DMS79 (cell line): ENCODE measurements around the gene TBX18.

Source experiments
- DNase-seq: peaks from one replicate; lab custom pipeline; 2025; lab: John Stamatoyannopoulos, UW

Gene TBX18

DNA sequence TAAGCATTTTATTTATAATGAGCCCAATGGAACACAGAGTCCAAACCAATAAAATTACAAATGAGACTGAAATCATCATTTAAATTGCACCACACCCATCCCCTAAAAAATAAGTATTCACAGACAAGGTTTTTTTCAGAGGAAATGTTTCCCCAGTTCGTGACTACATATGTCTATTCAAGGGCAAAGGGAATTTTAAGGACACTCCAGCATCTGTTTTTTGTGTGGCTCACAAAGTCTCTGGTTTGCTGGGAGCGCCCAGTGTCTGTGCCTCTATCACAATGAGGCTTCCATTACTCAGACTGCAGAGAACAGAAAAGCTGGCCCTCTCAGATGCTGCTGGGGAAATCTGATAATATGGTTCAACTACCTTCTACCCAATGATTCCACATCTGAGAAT, 16.0 kb downstream of the TBX18 start:
- DNase-seq = no peak

- no peak for DNase-seq
Observed at GRCh38 chr6:84743616-84744015, 20.8 kb downstream of the TBX18 start.

DNA sequence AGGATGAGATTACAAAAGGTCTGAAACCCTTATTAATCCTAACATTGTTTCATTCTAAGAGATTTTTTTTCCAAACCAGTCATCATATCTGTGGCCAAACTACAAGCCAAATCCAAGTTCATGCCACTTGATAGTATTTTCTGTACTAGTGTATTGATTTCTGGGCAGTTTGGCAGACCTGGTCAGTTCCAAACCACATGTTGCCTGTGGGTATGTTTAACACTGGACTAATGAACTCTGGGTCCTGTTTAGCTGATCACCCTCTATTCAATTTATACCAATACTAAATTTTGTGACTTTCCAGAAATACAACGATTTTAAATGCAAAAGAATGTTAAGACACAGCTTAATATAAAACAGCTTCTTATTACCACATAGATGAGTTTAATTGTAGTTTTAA, 24.0 kb downstream of the TBX18 start:
- DNase-seq = no peak

DNA sequence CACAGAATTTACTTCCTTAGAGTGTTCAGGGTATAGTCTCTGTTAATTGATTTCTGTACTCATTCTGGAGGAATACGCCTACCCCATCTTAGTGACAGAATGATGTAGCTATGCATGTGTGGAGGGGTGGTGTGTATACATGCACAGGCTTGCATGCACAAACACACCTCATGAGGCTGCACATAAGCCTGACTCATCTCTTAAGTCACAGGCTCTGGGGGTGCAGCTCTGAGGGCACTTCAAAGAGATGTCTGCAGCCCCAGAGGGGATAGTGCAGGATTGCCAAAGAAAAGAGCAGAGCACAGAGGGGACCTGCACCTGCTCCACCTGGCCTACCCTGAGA, 24.6 kb downstream of the TBX18 start:
- no peak for DNase-seq

DNA sequence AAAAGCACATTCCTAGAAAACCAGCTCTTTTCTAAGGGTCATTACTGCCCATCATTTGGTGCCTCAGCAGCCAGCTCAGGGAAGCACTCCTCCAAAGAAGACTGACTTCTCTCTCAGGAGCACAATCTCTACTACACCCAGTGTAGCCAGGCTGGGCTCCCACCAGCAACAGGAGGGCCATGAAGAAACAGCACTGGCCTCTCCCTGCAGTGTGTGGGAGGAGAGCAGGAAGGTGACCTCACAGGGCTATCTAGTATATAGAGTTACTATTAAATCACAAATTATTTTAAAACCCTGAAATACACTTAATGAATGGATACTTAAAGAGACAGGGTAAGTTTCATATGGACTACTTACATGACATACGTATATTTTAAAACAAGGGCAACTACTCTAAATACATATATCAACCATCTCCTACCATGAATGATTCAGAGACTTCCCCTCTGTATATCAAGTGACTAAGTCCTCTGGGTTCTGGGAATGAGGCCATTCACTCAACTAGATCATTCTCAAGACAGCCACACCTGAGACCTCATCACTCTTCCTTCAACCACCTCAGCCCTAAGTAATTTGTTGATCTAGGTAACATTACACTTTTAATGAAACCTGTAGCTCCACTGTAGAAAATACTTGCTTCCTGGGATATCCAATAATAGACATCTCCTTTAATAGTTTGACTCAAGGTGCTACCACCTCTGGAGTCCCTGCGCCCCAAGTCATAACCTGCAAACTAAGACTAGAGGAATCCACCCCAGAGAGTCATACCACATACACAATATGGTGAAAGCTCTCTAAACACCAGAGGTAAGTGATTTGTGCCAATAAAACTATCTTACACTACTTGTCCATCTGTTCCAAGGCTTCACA, 25.2 kb downstream of the TBX18 start:
- DNase-seq = no peak

GRCh38 chr6:84733889-84734288, 30.5 kb downstream of the TBX18 start:
- DNase-seq = no peak

DNA sequence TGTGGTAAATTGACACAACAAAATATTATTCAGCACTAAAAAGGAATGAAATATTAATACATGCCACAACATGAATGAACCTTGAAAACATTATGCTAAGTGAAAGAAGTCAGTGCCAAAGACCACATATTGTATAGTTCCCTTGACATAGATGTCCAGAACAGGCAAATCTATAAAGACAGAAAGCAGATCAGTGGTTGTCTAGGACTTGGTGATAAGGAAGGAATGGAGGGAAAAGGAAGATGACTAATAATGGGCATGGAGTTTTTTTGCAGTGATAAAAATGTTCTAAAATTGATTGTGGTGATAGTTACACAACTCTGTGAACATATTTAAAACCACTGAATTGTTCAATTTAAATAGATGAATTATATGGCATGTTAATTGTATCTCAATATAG, 32.5 kb downstream of the TBX18 start:
- no peak for DNase-seq

GRCh38 chr6:84731401-84731800, 33.0 kb downstream of the TBX18 start:
- no peak for DNase-seq

DNA sequence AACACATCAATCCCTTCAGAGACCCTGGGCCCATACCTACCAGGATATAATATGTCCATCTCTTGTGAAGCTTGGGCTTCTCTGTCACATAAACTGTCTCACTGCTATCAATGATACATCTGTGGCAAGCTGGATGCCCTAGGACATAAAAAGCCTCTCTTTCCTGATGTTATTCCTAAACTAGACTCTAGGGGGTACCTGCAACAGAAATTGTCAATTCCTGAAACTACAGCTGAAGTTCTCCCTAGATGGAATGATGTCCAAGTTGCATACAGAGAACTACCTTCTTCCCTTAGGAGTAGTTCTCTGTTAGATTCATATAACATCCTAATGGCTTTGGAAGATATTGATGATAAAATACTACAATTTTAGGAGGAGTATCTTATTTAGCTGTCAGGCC, 35.8 kb downstream of the TBX18 start:
- no peak for DNase-seq

GRCh38 chr6:84719152-84719551, 45.2 kb downstream of the TBX18 start:
- no peak for DNase-seq

DNA sequence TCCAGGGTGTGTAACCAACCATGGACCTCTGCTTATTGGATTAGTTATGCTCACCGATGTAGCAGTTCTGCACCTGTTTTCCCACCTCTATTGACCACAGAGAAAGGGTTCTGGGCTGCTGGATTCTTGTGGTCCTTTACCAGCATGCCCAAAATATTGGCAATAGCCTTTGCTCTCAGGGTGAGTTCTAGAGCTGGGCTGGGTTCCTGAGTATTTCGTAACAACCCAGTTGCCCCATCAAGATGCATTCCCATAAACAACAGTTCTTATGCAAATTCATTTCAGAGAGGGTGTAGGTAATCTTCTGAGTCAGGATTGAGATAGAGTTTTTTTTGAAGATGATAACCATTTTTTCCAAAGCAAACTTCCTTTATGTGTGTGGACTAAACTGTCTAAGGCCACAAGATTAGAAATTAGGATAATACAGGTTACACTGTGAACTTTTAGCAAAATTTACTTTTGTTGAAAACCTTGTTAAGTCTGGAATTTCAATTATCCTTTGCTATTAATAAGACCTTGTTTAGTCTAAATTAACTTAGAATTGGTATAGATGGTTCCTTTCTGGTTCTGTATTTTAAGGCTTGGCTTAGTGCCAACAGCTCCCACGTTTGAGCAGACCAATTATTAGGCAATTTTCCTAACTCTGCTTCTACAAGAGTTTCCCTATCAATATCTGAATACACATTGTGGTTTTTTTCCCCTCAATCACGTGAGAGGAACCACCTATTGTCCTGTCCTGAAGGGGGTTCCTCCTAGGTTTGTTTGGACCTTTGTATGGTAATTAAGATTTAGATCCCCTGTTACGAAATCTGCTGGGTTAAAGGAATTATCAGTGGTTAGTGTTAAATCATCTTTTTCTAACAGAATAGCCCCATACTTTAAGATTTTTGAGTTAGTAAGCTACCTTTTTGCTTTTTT, 46.1 kb downstream of the TBX18 start:
- DNase-seq = no peak

DNA sequence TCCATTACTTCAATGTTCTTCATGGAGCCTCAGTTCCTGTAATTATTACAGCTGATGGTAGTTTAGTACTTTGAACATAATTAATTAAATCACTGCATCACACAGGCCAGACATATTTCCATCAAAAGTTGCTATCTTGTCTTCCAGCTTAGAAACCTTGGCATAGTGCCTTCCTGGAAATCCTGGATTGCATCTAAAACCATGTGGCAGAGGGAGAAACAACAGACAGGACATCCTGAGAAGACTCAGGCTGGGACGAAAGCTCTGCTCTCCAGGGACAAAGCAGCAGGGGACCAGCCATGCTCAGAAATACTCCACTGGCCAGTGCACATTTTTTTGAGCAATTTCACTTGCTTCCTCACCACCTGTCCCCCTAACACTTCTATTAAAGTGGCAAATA, 55.3 kb downstream of the TBX18 start:
- no peak for DNase-seq

DNA sequence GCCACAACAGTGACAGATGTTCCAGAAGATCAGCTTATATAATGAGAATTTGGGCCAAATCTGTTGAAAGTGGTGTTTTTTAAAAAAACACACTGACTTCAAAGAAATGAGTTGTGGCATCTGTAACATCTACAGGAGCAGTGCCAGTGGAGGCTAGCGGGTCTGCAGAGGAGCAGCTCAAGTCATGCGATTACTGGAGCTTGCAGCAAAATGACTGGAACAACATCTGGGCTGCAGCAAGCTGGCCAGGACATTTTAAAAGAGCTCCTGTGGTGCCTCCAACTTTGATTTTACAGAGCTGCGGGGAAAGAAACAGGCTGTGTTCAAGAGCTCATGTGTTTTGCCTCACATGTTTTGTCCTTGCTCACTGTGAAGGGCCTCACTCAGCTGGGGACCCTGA, 57.2 kb downstream of the TBX18 start:
- DNase-seq = no peak

DNA sequence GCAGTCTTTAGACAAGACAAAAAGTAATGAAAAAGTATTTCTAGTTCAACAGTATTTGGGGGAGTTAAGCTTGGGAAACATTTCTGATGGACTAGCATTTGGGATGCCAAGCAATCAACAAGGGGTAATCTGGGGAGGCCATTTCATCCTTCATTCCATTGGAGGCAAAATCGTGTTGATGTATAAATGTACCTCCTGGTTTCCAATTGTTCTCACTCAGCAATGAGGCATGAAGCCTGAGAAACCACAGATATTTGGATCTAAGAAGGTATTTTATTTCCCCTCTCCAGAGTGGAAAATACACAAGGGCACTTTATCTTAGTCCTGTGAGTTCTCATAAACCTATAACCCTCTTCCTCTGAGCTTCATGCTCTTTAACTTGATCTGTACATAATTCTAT, 68.2 kb downstream of the TBX18 start:
- DNase-seq = no peak

DNA sequence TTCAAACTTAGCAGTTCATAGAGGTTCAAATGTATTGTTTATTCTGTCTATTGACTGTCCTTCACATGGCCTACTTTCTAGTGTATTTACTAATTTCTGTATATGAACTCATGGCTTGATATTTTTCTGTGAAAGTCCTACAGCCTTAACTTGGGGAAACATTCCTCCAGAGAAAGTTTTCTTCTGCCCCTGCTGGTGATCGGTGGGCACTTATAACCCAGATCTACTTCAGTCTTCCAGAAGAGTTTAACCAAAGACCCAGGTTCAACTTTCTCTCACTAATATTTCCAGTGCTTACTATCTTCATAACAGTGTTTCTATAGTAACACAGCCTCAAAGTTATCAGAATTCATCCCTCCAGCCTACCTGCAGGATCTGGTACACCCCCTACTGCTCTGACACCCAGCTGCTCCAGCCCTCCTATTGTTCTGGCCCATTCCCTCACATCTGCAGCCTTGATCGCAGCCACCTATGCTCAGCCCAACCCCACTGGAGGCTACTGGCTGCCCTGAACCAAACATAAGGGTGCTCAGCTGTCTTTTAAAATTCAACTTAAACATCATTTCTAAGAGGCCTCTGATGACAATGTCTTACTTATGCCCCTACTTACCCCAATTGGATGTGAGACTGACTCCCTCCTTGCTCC, 72.3 kb downstream of the TBX18 start:
- DNase-seq = no peak

DNA sequence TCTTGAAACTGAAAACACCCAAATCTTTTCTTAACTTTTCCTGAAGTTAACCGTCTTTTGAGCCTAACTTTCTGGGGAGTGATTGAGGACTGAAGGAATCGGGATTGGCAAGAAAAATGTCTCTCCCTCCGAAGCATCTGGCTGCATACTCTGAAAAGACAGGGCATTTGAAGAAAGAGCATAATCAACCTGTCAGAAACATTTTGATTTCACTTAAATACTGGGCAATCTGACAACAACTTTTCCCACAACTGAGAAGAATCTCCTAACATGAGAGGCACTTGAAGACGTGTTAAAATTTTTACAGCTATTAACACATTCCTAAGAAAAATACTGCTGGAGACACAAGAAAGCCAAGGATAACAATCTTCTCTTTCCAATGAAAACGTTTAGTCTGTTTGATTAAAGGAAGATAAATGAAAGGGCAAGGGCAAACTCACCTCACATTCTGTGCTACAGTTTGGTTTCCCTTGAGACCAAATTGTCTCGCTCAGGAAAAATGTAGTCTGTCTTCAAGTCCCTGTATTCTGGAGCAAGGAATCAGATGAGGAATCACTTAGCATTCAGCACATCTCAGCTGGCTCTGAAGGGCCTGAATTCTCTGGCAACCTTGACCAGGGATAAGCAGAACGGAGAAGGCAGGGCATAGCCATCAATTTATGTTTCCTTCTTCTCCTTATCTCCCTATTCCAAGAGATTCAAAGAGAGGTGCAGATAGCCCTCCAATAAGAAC, 76.1 kb downstream of the TBX18 start:
- DNase-seq = no peak

DNA sequence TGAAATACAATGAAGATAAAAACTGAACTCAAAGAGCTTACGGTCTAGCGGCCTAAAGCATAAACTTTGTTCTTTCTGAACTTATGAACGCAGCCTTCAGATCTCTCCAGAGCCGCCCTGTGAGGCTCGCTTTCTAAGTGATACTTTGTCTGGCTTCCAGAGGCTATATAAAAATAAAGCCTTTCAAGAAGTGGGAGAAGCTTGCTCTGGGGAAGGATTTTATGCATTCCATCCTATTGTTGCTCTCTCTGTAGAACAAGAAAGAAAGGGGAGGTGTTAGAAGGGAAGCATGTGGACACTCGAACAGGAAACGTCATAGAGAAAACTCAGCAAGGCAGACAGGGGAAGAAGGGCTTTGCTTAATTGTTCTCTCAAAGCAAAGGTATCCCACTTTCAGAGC, 77.0 kb downstream of the TBX18 start:
- no peak for DNase-seq

DNA sequence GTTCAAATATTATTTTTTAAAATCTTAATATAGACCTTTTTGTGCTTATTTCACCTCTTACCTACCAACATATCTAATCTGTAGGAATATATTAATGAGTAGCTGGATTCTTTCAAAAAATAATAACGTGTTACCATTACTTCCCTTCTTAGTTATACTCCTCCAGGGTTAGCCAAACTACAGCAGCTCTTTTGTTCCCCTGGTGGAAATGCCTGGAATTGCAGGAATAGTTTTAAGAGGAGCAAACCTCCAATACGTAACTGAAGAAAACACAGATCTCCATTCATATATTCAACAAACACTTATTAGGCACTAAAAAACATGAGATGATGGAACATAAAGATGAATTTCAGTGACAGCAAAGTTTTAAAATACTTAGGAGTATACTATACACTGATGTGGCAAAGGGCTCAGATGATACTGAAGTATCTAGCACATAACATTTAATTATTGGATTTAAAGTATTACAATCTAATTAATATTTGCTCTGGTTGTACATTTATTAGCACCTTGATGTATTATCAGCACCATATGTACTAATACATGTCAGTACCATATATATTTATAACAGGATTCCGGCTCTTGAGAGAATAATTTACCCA, 78.3 kb downstream of the TBX18 start:
- DNase-seq = no peak

- DNase-seq = no peak
Observed at GRCh38 chr6:84681693-84682326, 82.6 kb downstream of the TBX18 start.

GRCh38 chr6:84675651-84676050, 88.7 kb downstream of the TBX18 start:
- DNase-seq = no peak

- DNase-seq = no peak
Observed at GRCh38 chr6:84674395-84674794, 90.0 kb downstream of the TBX18 start.
